Gastroesophageal sphincter (tissue), 3 donors: Measurements from ENCODE around the gene CNPY4.

Experiments used
- EP300 ChIP-seq: sonication (generic); formaldehyde crosslinking; IDR thresholded peaks from one replicate; pipeline ENCODE4 v1.6.1; 2017; ENCODE audit warnings: antibody characterized with exemption, mild to moderate bottlenecking
- POLR2A ChIP-seq, 2 donors: fragments of 450-650 bp; IDR thresholded peaks; one replicate each; pipeline ENCODE4 v1.6.1; 2017; ENCODE audit warnings: antibody characterized with exemption in 2 of 2, mild to moderate bottlenecking in 2 of 2, moderate library complexity in 1 of 2
- POLR2AphosphoS5 ChIP-seq: sonication (generic); formaldehyde crosslinking; IDR thresholded peaks from one replicate; pipeline ENCODE4 v1.6.1; 2017; ENCODE audit warnings: antibody characterized with exemption
- TF ChIP-seq, protein P1 (sequence below), 4 experiments: fragments of 200-600 bp in 2 of 4; fragments of 450-650 bp in 2 of 4; sonication (generic) in 1 of 4; IDR thresholded peaks; one replicate each; pipeline ENCODE4 v1.5.1; 2017 to 2019; ENCODE audit warnings: antibody characterized with exemption in 4 of 4, mild to moderate bottlenecking in 2 of 4, moderate library complexity in 2 of 4

DNA sequence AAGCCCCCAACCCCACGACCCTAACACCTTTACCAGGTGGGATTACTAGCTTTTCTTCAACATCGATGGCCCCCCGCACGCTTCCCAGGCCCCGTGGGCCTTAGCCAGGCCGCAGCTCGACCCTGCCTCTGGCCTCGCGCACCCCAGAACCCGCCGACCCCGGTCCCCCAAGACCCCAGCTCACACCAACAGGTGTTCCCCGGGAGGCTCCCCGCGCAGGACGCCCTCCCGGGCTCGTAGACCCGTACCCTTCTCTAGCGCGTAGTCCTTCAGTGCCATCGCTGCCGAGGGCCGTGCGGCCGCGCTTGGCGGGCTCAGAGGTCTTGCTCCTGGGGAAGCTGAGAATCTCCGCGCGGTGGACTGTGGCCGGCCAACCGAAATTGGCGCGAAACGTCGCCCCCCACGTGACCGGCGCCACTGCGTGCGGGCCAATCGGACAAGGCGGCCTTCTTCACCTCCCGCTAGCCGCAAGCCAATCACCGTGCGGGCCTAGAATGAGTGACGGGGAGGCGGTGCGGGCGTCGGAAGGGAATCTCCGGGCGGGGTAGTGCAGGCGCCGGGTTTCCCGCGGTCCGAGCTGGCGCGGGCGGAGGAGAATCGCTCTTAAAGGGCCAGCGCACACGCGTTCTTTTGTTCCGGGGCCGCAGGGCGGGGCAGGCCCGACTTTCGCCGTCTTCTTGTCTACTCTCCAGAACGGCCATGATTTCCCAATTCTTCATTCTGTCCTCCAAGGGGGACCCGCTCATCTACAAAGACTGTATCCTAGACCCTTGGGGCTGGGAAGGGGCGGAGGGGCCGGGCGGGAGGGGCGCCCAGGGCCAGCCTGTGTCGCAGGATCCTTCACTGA, 18.2 kb upstream of the CNPY4 start, which contains the start of the genes AP4M1 and MCM7:
- TF ChIP-seq POLR2AphosphoS5 (peak; percentile 34), POLR2A (IDR thresholded peaks at IDR 0.05) (no peak), EP300 (no peak)
- TF ChIP-seq, protein P1, sequence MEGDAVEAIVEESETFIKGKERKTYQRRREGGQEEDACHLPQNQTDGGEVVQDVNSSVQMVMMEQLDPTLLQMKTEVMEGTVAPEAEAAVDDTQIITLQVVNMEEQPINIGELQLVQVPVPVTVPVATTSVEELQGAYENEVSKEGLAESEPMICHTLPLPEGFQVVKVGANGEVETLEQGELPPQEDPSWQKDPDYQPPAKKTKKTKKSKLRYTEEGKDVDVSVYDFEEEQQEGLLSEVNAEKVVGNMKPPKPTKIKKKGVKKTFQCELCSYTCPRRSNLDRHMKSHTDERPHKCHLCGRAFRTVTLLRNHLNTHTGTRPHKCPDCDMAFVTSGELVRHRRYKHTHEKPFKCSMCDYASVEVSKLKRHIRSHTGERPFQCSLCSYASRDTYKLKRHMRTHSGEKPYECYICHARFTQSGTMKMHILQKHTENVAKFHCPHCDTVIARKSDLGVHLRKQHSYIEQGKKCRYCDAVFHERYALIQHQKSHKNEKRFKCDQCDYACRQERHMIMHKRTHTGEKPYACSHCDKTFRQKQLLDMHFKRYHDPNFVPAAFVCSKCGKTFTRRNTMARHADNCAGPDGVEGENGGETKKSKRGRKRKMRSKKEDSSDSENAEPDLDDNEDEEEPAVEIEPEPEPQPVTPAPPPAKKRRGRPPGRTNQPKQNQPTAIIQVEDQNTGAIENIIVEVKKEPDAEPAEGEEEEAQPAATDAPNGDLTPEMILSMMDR (IDR thresholded peaks at IDR 0.05), result no peak
